Cerebellar nuclear complex (tissue), 1 donor: ENCODE results near the gene CD6.

Experiments used
- DNase-seq, 2 experiments: peaks; one replicate each; lab custom pipeline; 2025; lab: John Stamatoyannopoulos, UW

The CD6 gene

GRCh38 chr11:61010466-61011228 lies 39.2 kb downstream of the CD6 start:
- no peak for DNase-seq

DNA sequence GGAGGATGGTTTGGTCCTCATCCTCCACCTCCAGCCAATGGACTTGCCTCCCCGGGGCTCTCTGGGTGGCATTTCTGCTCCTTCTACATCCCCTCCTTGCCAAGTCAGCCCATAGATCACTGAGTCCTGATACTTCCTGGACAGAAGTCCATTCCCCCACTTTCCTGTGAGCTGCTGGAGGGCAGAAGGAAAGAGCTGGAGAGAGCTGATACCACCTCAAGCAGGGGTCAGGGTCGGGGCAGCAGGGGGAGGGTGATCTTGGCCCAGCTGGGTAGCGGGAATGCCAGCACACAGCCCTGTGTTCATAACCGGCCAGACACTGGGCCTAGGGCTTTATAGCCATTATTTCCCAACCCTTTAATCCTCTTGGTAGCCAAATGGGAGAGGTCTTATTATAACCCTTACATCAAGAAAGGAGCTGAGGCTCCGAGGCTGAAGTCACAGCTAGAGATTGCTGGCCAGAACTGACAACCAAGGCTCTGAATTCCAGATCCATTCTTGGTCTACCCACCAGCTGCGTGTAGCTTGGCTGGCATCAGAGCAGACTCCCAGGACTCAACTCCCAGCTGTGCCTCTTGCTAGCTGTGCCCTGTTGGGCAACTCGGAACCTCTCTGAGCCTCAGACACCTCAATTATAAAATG lies 39.9 kb downstream of the CD6 start:
- DNase-seq, result no peak

DNA sequence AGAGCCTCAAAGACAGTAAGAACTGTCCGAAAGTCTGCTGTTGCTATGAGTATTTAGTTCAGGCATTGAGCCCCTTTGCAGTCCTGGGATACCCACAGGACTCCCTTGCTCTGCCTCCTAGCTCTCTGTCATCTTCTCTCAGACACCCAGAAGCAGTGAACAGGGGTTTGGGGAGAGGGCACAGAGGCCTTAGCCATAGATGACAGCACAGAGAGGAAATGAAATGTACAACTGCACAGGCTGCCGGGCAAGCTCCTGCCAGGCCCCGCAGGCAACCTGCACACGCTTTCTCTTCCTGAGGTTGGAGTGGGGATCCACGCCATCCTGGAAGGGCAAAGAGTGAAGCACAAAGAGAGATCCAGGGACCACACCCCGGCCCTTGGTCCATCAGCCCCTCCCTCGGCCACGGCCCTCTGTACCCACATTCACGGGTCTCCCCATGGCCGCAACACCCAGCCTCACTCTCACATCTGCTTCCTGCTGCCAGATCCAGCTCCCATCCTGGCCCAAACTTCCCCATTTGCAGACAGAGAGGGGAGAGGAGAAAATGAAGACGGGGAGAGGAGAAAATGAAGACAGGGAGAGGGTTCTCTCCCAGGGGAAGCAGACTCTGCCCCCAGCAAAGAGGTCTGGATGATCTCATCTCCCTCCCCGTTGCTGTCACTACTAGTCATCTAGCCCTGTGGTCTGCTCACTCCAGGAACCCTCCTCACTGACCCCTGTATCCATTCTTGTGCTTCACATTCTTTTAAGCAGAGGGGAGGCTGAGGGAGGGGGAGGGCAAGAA lies 40.7 kb downstream of the CD6 start:
- DNase-seq, result no peak

GRCh38 chr11:61012737-61013215 lies 41.3 kb downstream of the CD6 start:
- DNase-seq, result no peak

- DNase-seq, result no peak
Observed at GRCh38 chr11:61018059-61018458, 46.6 kb downstream of the CD6 start.

GRCh38 chr11:61019037-61019831 lies 47.8 kb downstream of the CD6 start:
- DNase-seq, result no peak

GRCh38 chr11:61019832-61020405 lies 48.4 kb downstream of the CD6 start:
- no peak for DNase-seq

DNA sequence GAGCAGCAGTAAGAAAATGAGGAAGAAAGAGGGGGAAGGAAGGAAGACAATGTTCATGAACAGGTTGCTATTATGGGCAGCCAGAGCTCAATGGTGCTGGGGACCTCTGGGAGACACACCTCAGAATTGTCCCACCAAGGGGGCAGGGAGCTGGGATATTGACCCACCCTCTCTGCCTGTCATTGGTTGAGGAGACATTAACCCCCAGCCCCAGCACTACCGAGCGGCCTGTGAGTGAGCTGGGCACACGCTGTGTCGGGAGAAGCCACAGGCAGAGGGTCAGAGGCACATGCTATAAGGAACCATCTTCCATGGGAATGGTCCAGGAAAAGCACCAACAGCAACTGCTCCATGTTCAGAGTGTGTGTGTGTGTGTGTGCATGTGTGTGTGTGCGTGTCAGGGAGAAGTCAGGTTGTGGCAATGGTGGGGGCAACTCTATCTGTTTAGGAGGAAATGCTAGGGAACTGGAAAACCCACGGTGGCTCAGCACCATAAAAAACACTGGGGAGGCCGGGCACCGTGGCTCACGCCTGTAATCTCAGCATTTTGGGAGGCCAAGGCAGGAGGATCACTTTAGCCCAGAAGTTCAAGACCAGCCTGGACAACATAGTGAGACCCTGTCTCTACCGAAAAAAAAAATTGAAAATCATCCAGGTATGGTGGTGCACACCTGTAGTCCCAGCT lies 49.2 kb downstream of the CD6 start:
- DNase-seq, result no peak

GRCh38 chr11:61021661-61022212 lies 50.3 kb downstream of the CD6 start:
- no peak for DNase-seq

DNA sequence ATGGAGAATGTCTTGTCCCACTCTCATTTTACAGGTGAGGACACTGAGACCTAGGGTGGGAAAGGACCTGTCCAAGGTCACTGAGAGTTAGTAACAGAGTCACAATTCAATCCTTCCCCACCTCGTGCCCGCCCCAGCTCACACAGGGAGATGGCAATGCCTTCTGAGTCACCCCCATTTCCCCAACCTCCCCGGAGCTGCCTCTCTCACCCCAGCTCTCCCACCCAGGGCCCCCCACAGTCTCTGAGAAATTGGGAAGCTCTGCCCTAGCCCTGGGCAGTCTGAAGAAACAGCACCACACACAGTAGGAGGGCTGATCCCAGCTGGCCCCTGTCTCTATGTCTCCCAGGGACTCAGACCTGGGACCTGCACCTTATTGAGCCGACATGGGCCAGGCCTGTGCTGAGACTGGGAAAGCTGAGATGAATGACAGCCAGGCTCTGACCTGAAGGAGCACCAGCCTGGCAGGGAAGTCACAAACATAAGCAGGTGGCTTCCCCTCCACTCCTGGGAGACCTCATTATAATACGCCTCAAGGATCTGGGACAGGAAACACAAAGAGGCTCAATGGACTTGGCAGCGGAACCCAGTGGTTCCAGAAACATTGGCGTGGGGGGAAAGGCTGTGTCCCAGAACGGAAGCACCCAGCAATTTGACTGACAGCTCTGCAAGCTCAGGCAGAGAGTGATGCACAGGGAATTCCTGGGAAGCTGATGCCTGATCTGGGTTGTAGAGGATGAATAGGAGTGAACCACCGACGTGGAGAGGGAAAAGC lies 51.0 kb downstream of the CD6 start:
- peak in 1 of 2 experiments; percentile 25 for DNase-seq

GRCh38 chr11:61023086-61023965 lies 51.8 kb downstream of the CD6 start:
- DNase-seq, result no peak

- no peak for DNase-seq
Observed at GRCh38 chr11:61023966-61024295, 52.5 kb downstream of the CD6 start.

DNA sequence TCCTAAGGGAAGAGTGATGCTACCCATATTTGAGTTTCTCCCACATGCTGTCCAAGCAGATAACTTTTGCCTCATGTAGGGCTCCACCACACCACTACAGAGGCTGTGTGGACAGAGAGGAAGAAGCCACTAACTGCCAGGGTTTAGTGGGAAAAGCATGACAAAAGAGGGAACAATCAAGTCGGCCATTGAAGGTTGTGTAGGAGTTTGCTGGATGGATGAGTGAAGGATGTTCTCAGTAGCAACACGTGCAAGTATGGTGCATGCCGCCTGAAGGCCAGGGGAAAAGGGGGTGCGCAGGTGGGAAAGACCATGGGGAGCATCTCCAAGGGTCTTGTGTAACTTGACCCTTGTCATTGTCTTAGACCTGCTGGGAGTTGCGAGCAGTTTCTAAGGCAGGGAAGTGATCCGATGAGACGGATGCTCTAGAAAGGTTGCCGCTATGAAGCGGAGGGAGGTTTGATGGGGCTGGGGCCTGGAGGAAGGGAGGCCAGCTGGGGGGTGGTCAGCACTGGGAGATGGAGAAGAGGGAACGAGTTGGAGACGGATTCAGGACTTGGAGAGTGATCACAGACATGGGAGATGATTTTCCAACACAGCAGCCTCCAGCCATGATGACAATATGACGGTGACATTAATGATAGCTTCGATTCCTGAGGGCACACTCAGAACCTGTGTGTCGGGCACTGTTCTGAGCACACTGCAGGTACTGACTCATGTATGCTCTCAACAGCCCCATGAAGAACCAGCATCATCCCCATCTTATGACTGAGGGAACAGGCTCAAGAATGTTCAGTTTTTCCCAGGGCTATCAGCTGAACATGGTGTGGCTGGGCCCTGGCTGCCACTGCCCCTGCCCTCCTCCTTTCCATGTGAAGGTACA lies 53.7 kb downstream of the CD6 start:
- DNase-seq, result no peak

- DNase-seq, result no peak
Observed at GRCh38 chr11:61025821-61026120, 54.3 kb downstream of the CD6 start.

- no peak for DNase-seq
Observed at GRCh38 chr11:61026121-61027031, 54.9 kb downstream of the CD6 start.

- DNase-seq, result no peak
Observed at GRCh38 chr11:61027141-61027840, 55.8 kb downstream of the CD6 start.
